Skin of body (tissue), 3 donors: ENCODE results near the gene POU2AF3. TPM values are rescaled to one million over a fixed set of nuclear protein-coding genes. Genes with fewer than 3 reads are reported as not detected.

Experiments used
- DNase-seq: peaks from one replicate; lab custom pipeline; 2025; lab: John Stamatoyannopoulos, UW
- small RNA-seq: library from RNA; depleted of rRNA; stranded (forward); fragments of <200 nt; gene quantifications from one replicate; pipeline ENCODE3, GENCODE V24; 2014; ENCODE audit warnings: low replicate concordance
- total RNA-seq: library from RNA; depleted of rRNA; stranded (reverse); fragments of >200 nt; gene quantifications from one replicate; pipeline ENCODE4 v1.2.3, GENCODE V29; 2014

Gene POU2AF3
- total RNA-seq, 1 donor from 2014 or later: 1.4 TPM

DNA sequence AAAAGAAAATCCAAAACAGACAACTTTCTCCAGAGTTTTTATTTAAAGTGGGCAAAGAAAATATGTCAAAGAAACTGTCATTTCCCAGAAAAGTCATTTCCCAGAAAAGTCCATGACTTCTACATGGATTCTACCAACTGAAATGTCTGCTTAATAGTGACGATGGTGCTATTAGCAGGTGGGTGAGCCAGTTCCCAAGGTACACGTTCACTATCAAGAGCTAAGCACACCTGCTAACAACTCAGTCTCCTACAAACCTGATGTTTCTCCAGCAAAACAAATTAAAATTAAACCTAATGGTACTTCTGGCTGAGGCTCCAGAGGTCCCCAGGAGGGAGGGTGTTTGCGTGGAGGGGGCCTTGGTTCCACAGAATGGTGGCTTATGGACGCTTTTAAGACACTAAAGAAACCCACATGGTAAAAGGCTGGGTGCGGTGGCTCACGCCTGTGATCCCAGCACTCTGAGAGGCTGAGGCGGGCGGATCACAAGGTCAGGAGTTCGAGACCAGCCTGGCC, 53.9 kb downstream of the POU2AF3 start:
- DNase-seq: no peak

DNA sequence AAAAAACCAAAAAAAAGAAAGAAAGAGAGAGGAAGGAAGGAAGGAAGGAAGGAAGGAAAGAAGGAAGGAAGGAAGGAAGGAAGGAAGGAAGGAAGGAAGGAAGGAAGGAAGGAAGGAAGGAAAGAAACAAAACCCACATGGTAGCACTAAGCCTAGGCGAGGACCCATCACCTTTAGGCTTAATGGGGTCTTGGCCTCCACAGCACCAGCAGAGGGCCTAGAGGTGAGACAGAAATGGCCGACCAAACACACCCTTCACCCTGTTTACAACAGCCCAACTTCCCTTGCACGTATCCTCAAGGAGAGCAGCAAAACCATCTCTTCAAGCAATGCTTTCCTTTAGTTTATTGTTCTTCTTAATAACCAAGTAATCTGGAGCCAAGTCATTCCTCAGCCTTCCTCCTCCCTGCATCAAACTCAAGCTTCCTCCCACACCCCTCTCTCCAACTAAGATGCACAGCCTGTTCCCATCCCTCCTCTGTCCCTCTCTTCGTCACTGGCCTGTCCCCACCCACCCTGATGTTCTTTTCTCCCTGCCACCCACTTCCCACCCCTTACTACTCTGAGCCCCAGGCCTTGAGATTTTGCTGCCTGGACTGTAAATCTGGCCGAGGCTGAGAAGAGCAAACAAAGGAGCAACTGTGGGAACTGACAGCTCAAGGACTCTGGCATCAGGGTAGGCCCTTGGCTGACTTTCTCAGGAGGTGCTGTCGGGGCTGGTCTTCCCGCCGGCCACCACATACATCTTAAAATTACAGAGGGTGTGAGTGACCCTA, 54.8 kb downstream of the POU2AF3 start:
- DNase-seq: no peak

DNA sequence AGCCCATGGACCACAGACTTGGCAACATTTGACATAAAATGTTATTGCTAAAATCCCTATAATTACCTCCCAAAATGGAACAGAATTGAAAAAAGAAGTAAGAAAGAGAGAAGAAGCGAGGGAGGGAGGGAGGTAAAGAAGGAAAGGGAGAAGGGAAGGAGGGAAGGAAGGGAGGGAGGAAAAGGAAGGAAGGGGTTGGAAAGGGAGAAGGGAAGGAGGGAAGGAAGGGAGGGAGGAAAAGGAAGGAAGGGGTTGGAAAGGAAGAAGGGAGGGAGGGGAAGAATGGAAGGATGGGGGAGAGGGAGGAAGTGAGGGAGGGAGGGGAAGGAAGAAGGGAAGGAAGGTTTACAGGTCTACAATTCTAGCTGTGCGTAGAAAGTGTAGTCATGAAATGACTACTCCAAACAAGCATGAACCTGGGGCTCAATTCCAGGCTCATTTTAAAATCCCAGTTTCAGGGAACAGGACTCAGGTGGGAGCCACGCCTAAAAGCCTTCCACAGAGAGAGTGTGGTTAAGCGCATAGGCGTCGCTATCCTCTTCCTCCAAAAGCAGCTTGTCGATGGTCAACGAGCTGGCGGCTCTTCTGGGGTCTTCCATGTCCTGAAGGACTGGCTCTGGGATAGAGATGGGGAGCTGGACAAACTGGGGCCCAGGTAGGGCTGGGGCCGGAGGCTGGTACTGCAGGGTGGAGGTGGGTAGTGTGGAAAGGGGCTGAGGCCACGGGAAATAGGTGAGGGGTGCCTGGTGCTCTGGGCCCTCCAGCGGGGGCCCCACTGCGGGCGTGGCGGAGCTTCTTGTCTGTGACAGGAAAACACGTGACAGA, 55.6 kb downstream of the POU2AF3 start:
- DNase-seq: no peak

DNA sequence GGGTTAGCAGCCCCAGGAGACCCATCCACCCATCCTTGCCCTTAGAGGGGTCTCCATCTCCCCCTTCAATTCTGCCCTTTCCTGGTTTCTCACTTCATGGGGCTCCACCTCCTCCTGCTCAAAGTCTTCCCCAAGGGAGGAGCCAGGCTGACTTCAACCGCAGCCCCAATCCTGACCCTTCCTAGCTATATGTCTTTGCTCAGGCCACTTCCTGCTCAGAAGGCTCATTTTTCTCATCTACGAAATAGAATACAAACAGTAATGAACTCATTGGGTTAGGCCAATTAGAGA, 56.2 kb downstream of the POU2AF3 start:
- DNase-seq: no peak

DNA sequence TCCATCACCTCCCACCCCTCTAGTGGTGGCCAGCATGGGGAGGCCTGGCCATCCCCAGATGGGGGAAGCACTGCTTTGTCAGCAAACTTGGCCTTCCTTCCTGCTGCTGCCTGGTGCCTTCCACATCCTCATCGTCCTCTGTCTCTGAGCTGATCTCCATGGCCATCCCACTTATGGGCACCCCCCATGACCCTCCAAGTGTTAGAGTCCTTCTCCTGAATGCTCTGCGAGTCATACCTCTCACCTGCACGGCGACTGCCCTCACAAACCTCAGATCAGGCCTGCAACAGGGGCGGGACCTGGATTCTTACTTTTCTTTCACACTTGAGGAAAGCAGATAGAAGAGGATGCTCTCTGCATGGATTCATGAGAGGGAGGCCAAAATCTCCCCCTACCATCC, 56.8 kb downstream of the POU2AF3 start:
- no peak for DNase-seq

DNA sequence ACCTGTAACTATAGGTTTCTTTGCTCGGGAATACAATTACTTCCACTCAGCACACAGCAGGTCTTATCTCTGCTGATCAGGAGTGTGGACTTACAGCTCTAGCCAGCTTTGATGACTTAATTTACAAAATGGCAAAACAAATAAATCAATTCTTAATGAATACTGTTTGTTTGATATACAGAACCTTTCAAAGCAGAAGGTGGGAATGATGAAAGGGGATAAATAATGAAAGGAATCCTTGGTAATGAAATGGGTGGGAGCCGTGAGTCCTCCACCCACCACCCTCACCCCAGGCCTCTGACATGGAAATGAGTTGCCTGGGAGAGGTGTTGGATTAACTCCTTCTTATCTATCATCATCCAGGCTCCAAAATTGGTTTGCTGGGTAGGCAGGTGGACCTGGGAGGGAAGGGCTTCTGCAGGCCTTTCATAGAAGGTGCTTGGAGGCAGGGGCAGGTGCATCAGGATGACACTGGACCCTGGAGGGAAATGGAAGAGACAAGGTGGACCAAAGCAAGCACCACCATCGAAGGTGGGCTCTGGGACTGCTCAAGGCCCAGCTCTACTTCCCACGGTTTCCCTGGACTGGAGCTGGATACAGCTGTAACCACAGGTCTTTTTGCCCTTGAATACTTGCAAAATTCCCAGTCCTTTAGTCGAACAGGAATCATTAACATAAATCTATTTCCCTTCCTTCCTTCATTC, 57.8 kb downstream of the POU2AF3 start:
- no peak for DNase-seq

DNA sequence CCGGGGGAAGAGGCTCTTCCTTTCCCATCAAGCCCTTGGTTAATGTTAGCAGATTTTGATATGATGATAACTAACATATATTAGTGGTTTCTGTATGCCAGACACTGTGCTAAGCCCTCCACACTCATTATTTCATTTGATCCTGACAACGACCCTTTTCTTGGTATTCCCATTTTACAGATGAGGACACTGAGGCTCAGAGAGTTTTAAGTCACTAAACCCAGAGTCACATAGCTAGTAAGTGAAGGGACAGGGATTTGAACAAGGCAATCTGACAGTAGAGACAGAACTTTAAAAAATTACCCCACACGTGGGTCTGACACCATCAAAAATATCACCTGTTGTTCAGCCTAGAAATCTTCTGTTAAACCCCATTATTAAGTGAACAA, 58.3 kb downstream of the POU2AF3 start:
- no peak for DNase-seq

DNA sequence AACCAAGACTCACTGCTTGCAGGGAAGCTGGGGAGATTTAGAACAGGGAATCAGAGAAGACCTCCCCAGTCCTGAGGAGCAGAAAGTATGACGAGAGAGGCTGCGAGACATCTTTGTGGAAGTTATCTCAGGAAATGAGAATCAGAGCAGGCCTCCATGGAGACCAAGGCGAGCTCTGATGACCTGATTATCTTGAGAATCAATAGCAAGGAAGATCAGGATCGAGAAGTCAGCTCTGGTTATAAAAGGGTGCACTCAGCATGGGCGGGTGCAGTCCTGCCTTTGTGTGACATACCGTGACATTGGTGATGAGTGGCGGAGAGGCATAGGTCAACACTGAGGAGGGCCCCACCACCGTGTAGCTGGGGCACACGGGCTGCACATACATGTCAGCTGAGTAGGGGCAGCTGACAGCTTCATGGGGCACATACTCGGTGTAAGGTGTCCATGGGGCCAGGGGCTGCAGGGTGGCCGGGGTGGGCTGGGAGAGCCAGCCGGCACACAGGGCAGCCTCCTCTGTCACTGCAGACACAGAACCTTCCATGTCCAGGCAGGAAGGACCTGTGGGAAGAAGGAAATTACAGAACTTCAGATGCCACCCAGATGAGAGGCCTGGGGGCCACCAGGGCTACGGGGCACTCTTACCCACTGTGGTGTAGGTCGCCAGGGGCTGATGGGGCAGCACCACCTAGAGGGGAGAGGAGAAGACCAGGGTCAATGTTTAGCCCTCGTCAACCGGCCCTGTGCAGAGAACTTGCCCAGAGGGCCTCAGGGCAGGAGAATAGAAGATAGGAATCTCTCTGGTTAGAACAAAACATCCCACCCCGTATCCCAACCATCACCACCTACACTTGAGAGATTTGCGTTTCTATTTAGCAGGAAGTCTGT, 59.0 kb downstream of the POU2AF3 start:
- no peak for DNase-seq

Small RNA genes lying within 50 kb of the gene (small RNA-seq; reads per million reads assigned to genes)
- gene MIR4491: not detected

Other genes with a start within 250 kb of the POU2AF3 start
- gene POU2AF2, start 52.8 kb upstream of the POU2AF3 start, total RNA-seq: not detected
- gene POU2AF1, start 80.7 kb downstream of the POU2AF3 start, total RNA-seq: 0.10 TPM
- not detected for gene BTG4, start 213.8 kb downstream of the POU2AF3 start, total RNA-seq
- not detected for gene HOATZ, start 216.2 kb downstream of the POU2AF3 start, total RNA-seq
- 9.6 TPM for gene LAYN, start 242.2 kb downstream of the POU2AF3 start, total RNA-seq